ENCODE measurements around the gene RASGEF1C.
"Not testable (repeated sequence)": the region's sequence is repeated elsewhere in the genome, so short reads cannot be mapped to it uniquely, and the experiment has no call there.

Gene RASGEF1C

DNA sequence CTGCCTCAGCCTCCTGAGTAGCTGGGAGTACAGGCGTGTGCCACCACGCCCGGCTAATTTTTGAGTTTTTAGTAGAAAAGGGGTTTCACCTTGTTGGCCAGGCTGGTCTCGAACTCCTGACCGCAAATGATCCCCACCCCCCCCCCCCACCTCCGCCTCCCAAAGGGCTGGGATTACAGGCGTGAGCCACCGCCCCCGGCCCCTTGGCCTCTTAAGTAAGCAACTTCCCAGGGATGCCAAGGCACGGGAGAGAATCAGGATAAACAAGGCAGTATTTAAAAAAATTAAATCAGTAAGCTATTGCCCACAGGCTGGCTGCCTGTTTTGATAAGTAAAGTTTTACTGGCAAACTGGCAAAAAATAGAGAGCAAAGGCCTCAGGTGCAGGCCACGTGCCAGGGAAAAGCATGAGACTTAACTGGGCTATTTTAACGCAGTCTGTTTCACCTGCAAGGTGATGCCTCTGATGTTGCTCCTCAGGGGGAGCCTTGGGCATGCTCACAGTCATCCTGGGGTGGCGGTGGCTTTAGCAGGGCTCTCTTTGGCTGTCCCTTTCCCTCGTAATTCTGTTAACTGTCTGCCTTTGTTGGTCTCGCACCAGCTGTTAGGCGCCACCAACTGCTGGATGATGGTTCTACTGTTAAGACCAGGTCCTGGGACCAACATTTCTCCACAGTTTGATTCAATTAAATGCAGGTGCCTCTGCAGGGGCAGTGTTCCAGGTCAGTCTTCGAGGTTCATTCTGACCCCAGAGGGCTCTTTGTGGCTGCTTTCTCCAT, 118.1 kb downstream of the RASGEF1C start:
- TF ChIP-seq, protein P1, sequence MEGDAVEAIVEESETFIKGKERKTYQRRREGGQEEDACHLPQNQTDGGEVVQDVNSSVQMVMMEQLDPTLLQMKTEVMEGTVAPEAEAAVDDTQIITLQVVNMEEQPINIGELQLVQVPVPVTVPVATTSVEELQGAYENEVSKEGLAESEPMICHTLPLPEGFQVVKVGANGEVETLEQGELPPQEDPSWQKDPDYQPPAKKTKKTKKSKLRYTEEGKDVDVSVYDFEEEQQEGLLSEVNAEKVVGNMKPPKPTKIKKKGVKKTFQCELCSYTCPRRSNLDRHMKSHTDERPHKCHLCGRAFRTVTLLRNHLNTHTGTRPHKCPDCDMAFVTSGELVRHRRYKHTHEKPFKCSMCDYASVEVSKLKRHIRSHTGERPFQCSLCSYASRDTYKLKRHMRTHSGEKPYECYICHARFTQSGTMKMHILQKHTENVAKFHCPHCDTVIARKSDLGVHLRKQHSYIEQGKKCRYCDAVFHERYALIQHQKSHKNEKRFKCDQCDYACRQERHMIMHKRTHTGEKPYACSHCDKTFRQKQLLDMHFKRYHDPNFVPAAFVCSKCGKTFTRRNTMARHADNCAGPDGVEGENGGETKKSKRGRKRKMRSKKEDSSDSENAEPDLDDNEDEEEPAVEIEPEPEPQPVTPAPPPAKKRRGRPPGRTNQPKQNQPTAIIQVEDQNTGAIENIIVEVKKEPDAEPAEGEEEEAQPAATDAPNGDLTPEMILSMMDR (conservative IDR thresholded peaks at IDR 0.05; ENCODE audit: low read length): peak; percentile 48
- no peak for TF ChIP-seq EZH2phosphoT487 (IDR thresholded peaks at IDR 0.05; ENCODE audit: borderline replicate concordance)
- Histone ChIP-seq H3K4me1 (ENCODE audit: insufficient read depth, low read length, poor library complexity, severe bottlenecking) (peaks cover 3% of the 10 kb centered on the region), H3K4me2 (ENCODE audit: low read depth, low read length, poor library complexity, severe bottlenecking) (no peak overlapping the region), H4K20me1 (ENCODE audit: insufficient read depth, low read length, poor library complexity, severe bottlenecking) (no peaks in the 10 kb centered on the region), H2AFZ (ENCODE audit: low read length) (no peak overlapping the region), H3K36me3 (ENCODE audit: insufficient read depth, low read length) (no peaks in the 10 kb centered on the region), H3K9me2 (replicated peaks; ENCODE audit: low read depth, low read length) (no peaks in the 10 kb centered on the region), H3K79me2 (ENCODE audit: insufficient read depth, low read length) (no peaks in the 10 kb centered on the region), H3F3A (ENCODE audit: low read depth) (no peaks in the 10 kb centered on the region), H3K9ac (ENCODE audit: low read depth, low read length, poor library complexity, severe bottlenecking) (no peak overlapping the region), H3K9me3 (ENCODE audit: insufficient read depth, low read depth, low read length) (no peaks in the 10 kb centered on the region), H3K4me3 (ENCODE audit: low read length, poor library complexity, severe bottlenecking) (no peak overlapping the region), H3K27me3 (ENCODE audit: insufficient read depth, low read length, poor library complexity, severe bottlenecking) (no peaks in the 10 kb centered on the region)

DNA sequence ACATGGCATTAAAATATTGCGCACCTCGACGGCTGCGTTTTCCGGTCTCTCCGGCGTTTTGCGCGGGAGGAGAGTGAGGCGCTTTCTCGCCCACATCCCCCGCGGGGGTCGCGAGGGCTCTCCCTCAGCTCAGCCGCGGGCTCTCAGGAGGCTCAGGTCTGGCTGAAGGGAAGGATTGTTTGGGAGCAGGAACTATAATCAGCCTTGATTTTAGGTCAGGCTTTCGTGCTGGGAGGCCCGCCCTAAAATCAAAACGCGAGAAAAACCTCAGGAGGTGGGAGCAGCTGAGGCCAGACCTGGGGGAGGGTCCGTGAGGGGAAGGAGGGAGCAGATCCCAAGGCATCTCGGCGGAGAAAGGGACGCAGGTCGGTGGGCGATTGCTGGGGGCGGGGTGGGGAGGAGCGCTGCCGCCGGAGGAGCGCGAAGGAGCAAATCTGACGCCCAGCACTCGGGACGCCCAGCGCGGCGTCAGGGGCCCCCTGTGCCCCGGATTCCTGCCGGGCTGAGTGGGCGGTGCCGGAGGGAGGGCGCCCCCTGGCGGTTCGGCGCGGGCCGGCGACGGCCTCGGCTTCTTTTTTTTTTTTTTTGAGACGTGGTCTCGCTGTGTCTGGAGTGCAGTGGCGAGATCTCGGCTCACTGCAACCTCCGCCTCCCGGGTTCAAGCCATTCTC, 118.8 kb downstream of the RASGEF1C start:
- no peaks in the 10 kb centered on the region for H3K9me3 ChIP-seq (ENCODE audit: insufficient read depth, low read depth, low read length)
- no peaks in the 10 kb centered on the region for H3K9me2 ChIP-seq (replicated peaks; ENCODE audit: low read depth, low read length)
- no peaks in the 10 kb centered on the region for H4K20me1 ChIP-seq (ENCODE audit: insufficient read depth, low read length, poor library complexity, severe bottlenecking)
- H3K4me1 ChIP-seq (ENCODE audit: insufficient read depth, low read length, poor library complexity, severe bottlenecking): peaks cover 8% of the 10 kb centered on the region
- H3K79me2 ChIP-seq (ENCODE audit: insufficient read depth, low read length): no peaks in the 10 kb centered on the region
- no peak overlapping the region for H3K4me3 ChIP-seq (ENCODE audit: low read length, poor library complexity, severe bottlenecking)
- no peak overlapping the region for H2AFZ ChIP-seq (ENCODE audit: low read length)
- H3K36me3 ChIP-seq (ENCODE audit: insufficient read depth, low read length): no peaks in the 10 kb centered on the region
- H3K9ac ChIP-seq (ENCODE audit: low read depth, low read length, poor library complexity, severe bottlenecking): no peak overlapping the region
- TF ChIP-seq, protein P1 (conservative IDR thresholded peaks at IDR 0.05; ENCODE audit: low read length): peak; percentile 53
- no peak for TF ChIP-seq EZH2phosphoT487 (IDR thresholded peaks at IDR 0.05; ENCODE audit: borderline replicate concordance)
- H3K27me3 ChIP-seq (ENCODE audit: insufficient read depth, low read length, poor library complexity, severe bottlenecking): no peaks in the 10 kb centered on the region
- no peaks in the 10 kb centered on the region for H3F3A ChIP-seq (ENCODE audit: low read depth)
- H3K4me2 ChIP-seq (ENCODE audit: low read depth, low read length, poor library complexity, severe bottlenecking): no peak overlapping the region

DNA sequence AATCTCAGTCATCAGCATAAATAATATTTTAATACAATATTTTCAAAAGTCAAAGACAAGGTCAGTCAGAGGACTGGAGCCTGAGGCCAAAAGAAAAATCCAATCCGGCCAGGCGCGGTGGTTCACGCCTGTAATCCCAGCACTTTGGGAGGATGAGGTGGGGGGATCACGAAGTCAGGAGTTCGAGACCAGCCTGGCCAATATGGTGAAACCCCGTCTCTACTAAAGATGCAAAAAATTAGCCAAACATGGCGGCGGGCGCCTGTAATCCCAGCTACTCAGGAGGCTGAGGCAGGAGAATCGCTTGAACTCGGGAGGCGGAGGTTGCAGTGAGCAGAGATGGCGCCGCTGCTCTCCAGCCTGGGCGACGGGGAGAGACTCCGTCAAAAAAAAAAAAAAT, 119.4 kb downstream of the RASGEF1C start:
- H4K20me1 ChIP-seq (ENCODE audit: insufficient read depth, low read length, poor library complexity, severe bottlenecking); H3K36me3 ChIP-seq (ENCODE audit: insufficient read depth, low read length); H3K4me1 ChIP-seq (ENCODE audit: insufficient read depth, low read length, poor library complexity, severe bottlenecking); H3K4me3 ChIP-seq (ENCODE audit: low read length, poor library complexity, severe bottlenecking); H3K27me3 ChIP-seq (ENCODE audit: insufficient read depth, low read length, poor library complexity, severe bottlenecking); H3K9me2 ChIP-seq (replicated peaks; ENCODE audit: low read depth, low read length); H3K79me2 ChIP-seq (ENCODE audit: insufficient read depth, low read length); H3K4me2 ChIP-seq (ENCODE audit: low read depth, low read length, poor library complexity, severe bottlenecking); H3K9ac ChIP-seq (ENCODE audit: low read depth, low read length, poor library complexity, severe bottlenecking); H2AFZ ChIP-seq (ENCODE audit: low read length); H3K9me3 ChIP-seq (ENCODE audit: insufficient read depth, low read depth, low read length); H3F3A ChIP-seq (ENCODE audit: low read depth): not testable (repeated sequence)
